Urothelium cell line (cell line): ENCODE measurements around the gene STEAP3.

ENCODE experiments used
- DNase-seq: peaks from one replicate; pipeline ENCODE4 v3.0.0; 2011; ENCODE audit warnings: low spot score, mixed read lengths
- FAIRE-seq: peaks from 2 replicates; lab custom pipeline; 2011; peaks lifted over from hg19 to GRCh38; lab: Jason Lieb, UNC

STEAP3 gene

GRCh38 chr2:119224391-119225104 is 914 bp downstream of the STEAP3 start:
- no peak for FAIRE-seq

GRCh38 chr2:119225105-119225865 is 1.7 kb downstream of the STEAP3 start:
- FAIRE-seq (no peak), DNase-seq (no peak)

More at GRCh38 chr2:119224391-119225104, 914 bp downstream of the STEAP3 start:
- DNase-seq, result no peak

DNA sequence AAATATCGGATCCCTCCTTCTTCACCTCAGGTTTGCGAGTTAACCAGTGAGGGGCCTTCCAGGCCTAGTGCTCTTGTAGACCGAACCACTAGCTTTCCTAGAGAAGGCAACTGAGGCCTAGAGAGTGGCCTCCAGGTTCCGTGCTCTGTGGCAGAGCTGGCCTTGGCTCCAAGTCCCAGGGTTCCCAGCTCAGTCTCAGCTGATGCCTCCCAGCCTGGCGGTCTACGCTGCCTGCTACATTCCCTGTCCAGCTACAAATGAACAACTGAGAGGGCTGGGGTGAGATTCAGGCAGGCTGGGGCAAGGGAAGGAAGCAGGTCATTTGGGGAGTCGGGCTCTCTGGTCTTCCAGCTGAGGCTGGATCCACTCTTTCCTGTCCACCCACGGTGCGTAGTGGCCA is 2.3 kb downstream of the STEAP3 start:
- FAIRE-seq, result peak; percentile 53
- no peak for DNase-seq

DNA sequence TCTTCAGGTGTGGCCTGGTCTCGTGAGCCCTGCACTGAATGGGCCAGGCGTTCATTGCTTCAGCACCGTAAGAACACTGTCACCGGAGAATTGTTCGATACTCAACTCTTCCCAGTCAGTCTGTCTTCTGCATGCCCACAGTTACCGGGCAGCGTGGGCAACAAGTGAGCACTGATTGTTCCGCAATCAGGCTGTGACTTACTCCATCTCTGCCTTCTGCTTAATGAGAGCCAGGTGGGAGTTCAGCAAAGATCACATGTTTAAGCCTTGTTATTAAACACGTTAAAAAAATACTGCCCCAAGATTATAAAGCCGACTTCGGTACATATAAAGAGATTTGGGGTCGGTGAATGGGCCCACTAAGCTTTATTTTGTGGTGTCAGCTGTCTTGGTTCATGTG is 3.7 kb downstream of the STEAP3 start:
- no peak for FAIRE-seq
- no peak for DNase-seq

GRCh38 chr2:119228136-119228535 is 4.5 kb downstream of the STEAP3 start:
- FAIRE-seq (no peak), DNase-seq (no peak)

GRCh38 chr2:119228964-119229363 is 5.3 kb downstream of the STEAP3 start:
- DNase-seq (no peak), FAIRE-seq (no peak)

GRCh38 chr2:119229716-119230115 is 6.1 kb downstream of the STEAP3 start:
- DNase-seq (no peak), FAIRE-seq (peak; percentile 27)

DNA sequence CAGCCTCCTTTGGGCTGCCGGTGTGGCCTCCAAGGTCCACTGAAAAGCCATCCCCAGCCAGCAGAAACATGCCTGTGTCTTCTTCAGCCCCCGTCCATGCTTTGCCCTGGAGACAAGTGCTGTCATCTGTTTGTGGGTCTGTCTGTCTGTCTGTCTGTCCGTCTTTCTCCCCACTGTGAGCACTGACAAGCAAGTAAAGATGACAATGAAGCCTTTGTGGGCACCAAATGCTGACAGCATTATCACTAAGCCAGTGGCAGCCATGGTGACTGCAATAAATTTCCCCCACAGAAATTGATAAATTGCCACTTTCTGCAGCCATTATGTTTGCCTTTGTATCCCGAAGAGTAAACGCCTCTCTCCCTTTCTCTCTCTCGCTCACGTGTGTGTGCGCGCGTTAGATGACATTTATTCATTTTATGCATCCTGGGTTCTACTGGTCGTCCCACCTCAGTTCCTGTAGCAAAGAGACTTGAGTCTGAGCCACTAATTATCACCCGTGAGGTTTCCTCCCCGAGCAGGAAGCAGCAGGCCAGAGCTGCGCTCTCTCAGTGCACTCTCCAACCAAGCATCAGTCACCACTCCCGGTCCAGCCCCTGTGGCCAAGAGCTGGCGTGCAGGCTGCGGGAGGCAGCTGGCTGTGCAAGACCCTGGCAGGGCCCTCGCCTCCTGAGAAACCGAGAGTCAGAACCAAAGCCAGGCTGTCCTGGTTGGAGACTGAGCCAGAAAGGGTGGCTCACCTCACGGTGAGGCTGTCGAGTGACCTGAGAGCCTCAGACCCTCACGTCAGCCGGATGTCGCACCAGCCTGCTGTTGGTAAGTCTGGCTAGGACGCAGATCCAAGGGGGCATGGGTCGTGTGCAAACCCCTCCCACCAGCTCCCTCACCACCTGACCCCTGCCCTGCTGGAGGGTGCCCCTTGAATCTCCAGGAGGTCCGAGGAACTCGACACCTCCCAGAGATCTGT is 6.9 kb downstream of the STEAP3 start:
- FAIRE-seq (peak; percentile 55), DNase-seq (no peak)

DNA sequence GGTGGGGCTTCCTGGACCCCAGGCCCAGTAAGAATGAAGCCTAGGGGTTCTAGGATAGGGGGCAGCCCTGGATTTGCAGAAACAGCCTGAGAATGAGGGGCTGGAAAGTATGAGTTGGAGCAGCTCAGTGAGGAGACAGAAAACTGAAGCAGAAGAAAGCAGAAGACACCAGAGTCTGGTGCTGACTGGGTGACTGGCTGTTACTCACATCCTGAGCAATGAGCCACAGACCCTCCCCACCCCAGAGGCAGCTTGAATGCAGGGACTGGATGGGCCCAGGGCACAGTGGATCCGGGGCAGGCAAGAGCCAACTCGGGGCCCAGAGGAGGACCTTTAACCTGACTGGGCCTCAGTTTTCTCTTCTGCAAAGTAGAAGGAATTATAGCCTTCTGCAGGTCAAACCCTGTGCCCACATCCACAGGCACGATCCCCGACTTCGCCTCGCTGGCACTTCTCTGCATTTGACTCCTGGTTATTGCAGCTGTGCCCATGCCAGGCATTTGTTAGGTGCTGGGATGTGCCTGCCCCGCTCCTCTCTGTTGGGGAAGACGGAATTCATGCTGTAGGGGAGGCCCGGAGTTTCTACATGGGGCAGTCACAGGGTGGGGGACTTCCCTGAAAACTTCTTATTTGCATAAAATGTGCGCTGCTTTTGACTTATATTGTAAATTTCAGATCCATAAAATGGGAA is 8.5 kb downstream of the STEAP3 start:
- peak; percentile 94 for FAIRE-seq
- peak; percentile 67 for DNase-seq

GRCh38 chr2:119232666-119232993 is 9.0 kb downstream of the STEAP3 start:
- DNase-seq (no peak), FAIRE-seq (no peak)

DNA sequence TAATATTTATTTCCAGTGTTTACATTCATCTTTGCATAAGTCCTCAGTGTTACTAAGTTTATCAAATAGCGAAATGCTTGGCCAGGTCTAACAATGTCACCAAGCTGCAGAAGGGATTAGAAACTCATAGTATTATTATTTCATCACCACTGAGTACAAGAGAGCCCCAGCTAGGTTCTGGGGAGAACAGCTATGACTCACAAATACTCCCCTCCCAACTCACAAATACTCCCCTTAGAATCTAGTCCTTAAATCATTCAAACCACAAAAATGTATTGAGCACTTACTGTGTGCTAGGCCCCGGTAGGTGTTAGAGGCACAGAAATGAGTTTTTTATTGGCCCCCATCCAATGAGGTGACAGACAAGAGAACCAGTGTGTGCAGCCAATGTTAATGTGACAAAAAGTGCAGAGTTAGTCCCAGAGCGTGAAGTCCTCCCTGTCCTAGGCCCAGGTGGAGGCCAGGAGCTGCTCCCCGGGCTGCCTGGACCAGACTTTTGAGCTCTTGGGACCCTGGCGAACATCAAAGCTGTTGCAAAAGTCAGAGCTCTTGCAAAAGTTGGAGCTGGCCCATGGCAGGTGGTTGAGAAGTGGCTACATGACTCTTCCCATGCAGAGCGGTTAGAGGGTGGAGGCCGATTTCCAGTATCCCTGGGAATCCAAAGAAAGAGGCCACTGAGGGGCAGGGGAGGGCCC is 9.8 kb downstream of the STEAP3 start:
- DNase-seq (peak; percentile 85), FAIRE-seq (peak; percentile 40)

DNA sequence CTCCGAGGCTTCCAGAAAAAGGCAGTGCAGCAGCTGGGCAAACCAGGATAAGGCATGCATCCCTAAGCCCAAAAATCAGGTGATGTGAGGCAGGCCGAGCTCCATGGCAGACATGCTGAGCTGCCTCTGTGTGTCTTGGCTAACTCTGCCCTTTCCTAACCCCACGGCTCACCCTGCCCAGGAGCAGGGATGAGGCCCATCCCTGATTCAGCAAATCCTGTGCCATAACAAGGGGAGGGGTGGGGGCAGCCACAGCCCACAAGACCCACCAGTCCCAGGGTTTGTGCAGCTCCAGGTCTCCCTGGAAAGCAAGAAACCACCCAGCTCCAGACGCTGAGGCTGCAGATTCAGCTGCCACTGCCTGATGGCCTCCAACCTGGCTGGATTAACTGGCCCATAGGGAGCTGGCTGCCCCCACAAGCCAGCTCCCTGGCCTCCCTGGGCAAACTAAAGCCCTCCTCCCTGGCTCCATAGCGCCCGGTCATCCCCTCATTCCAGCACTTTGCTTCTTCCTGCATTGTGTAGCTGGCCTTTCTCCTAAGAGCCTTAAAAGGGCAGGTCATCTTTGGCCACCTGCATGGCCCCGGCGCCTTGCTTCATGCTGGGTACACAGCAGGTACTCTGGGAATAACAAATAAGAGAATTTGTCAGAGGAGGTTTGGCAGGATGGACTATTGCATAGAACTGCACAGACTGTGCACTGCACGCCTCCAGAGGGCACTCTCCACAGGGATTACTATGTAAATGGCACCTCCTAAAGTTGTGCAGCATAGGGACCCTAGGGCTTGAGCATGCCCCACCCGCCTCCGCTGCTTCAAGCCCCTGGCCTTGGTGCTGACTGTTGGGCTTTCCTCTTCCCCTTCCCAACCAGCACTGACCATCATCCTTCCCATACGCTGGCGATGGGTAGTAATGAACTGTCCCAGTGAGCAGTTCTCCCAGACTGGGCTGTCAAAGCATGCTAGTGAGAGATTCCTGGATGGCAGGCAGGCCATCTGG is 10.7 kb downstream of the STEAP3 start:
- DNase-seq (no peak), FAIRE-seq (peak; percentile 58)

GRCh38 chr2:119236796-119237195 is 13.2 kb downstream of the STEAP3 start:
- DNase-seq (no peak), FAIRE-seq (no peak)

- FAIRE-seq, result peak; percentile 97
- DNase-seq, result peak; percentile 93
Measured at GRCh38 chr2:119240311-119241204, 16.9 kb downstream of the STEAP3 start.

- peak; percentile 20 for FAIRE-seq
- DNase-seq, result no peak
Measured at GRCh38 chr2:119241205-119241532, 17.5 kb downstream of the STEAP3 start.

GRCh38 chr2:119242276-119243119 is 18.9 kb downstream of the STEAP3 start:
- FAIRE-seq, result no peak
- DNase-seq, result no peak

GRCh38 chr2:119243621-119244020 is 20.0 kb downstream of the STEAP3 start:
- DNase-seq, result no peak
- FAIRE-seq, result no peak
